Adrenal gland (tissue), 5 donors: ENCODE results near the gene ZNF516.

Experiments
- POLR2A ChIP-seq, 2 donors: fragments of 450-650 bp; IDR thresholded peaks; one replicate each; pipeline ENCODE4 v1.6.1; 2017; ENCODE audit warnings: antibody characterized with exemption in 2 of 2, mild to moderate bottlenecking in 2 of 2, moderate library complexity in 1 of 2
- TF ChIP-seq, protein P1 (sequence below), 6 experiments: fragments of 450-650 bp in 4 of 6; fragments of 200-600 bp in 2 of 6; sonication (generic) in 1 of 6; IDR thresholded peaks; 1 replicate in 5 of 6; 2 replicates in 1 of 6; pipeline versions ENCODE4 v1.5.1 to v1.8.0; 2016 to 2021; ENCODE audit warnings: antibody characterized with exemption in 6 of 6, mild to moderate bottlenecking in 2 of 6, moderate library complexity in 1 of 6
- donor health status: DM: no; HTN: no; CAD: no.

DNA sequence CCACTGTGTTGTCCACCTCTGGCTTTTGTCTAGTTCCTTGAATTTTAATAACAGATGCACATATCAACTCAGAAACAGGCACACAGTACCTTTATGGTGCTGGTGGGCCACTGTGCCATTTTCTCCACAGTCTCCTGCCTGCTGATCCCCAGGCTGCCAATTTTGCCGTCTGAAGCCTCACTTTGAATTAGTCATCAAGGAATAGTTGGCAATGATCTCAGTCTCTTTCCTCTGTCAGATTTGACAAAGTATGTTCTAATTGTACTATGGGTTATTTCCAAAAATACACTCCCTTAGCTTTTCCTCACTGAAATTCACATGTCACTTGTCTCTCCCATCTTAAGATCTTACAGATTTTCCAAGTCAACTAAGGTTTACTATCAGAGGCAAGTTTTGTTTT is 140.7 kb downstream of the ZNF516 start:
- TF ChIP-seq, protein P1, sequence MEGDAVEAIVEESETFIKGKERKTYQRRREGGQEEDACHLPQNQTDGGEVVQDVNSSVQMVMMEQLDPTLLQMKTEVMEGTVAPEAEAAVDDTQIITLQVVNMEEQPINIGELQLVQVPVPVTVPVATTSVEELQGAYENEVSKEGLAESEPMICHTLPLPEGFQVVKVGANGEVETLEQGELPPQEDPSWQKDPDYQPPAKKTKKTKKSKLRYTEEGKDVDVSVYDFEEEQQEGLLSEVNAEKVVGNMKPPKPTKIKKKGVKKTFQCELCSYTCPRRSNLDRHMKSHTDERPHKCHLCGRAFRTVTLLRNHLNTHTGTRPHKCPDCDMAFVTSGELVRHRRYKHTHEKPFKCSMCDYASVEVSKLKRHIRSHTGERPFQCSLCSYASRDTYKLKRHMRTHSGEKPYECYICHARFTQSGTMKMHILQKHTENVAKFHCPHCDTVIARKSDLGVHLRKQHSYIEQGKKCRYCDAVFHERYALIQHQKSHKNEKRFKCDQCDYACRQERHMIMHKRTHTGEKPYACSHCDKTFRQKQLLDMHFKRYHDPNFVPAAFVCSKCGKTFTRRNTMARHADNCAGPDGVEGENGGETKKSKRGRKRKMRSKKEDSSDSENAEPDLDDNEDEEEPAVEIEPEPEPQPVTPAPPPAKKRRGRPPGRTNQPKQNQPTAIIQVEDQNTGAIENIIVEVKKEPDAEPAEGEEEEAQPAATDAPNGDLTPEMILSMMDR (IDR thresholded peaks at IDR 0.05), result no peak
- no peak for TF ChIP-seq POLR2A (IDR thresholded peaks at IDR 0.05)
